ENCODE data around the gene C4orf54.

DNA sequence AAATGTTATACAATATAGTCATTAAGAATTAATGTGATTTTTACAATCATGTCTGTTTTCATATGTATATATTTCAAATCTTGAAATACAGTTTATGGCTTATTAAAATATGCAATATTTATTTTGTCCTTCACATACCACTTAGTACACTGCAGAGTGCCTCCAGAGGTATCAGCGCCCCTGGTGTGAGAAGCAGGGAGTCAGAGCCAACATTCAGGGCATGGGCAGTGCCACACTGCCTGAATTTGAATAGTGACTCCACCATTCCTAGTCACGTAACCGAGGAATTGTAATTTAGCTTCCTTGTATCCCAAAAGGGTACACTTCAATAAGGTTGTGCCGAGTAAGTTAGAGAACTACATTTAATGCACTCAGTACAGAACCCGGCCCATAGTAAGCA is 4.3 kb upstream of the C4orf54 start:
- TF ChIP-seq POLR2A (IDR thresholded peaks at IDR 0.05) (no peak), CTCF (IDR thresholded peaks at IDR 0.05) (no peak)

All from uterus (tissue), 2 donors.